IMR-90 (cell line): ENCODE data around the gene CEBPA. TPM values are rescaled to one million over a fixed set of nuclear protein-coding genes. Genes with fewer than 3 reads are reported as not detected.

Experiments
- CHD1 ChIP-seq: IDR thresholded peaks from 2 replicates; pipeline ENCODE4 v1.6.1; 2012; ENCODE audit warnings: low read depth, low read length, improper control_type of control experiment
- MAFK ChIP-seq: IDR thresholded peaks from 2 replicates; pipeline ENCODE4 v1.6.1; 2012; ENCODE audit warnings: low read depth, low read length, improper control_type of control experiment
- RFX5 ChIP-seq: IDR thresholded peaks from 2 replicates; pipeline ENCODE4 v1.8.0; 2012; ENCODE audit warnings: low read depth, mild to moderate bottlenecking, low read length, moderate library complexity
- polyA plus RNA-seq, 3 experiments: library from polyadenylated mRNA; depleted of rRNA; stranded (reverse); fragments of >200 nt; gene quantifications; 2 replicates each; pipeline ENCODE4 v1.2.3, GENCODE V29; 2012; ENCODE audit warnings: low replicate concordance in 1 of 3
- total RNA-seq: library from RNA; depleted of rRNA; stranded (reverse); fragments of >200 nt; gene quantifications from 2 replicates; pipeline ENCODE4 v1.2.3, GENCODE V29; 2012
- TF ChIP-seq, protein P1 (sequence below): conservative IDR thresholded peaks from 2 replicates; pipeline ENCODE4 v1.5.1; 2012; ENCODE audit warnings: mild to moderate bottlenecking, low read depth, low read length, improper control_type of control experiment

CEBPA gene
- total and polyA plus RNA-seq, 2 of the 4 experiments (the other 2 are of a cell fraction), result under 0.01 to 0.09 TPM

DNA sequence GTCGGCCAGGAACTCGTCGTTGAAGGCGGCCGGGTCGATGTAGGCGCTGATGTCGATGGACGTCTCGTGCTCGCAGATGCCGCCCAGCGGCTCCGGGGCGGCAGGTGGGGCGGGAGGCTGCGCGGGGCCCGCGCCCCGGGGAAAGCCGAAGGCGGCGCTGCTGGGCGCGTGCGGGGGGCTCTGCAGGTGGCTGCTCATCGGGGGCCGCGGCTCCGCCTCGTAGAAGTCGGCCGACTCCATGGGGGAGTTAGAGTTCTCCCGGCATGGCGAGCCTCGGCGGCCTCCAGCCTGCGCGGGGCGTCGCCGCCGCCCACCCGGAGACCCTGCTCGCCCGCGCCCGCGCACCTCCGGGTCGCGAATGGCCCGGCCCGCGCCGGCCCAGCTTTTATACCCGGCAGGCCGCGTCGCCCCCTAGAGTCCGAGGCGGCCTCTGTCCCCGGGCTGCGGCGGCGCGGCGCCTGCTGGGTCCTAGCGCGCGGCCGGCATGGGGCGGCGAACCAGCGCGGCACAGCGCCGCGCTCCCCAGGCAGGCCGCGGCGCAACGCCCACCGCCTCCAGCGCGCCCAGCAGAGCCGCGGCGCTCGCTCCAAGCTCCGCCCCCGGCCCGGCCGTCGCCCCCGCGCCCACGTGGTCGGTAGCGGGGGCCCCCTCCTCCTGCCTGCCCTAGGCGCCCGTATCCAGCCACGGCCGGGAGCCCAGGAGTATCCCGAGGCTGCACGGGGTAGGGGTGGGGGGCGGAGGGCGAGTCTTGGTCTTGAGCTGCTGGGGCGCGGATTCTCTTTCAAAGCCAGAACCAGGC is at the start of gene CEBPA (continued):
- TF ChIP-seq, protein P1, sequence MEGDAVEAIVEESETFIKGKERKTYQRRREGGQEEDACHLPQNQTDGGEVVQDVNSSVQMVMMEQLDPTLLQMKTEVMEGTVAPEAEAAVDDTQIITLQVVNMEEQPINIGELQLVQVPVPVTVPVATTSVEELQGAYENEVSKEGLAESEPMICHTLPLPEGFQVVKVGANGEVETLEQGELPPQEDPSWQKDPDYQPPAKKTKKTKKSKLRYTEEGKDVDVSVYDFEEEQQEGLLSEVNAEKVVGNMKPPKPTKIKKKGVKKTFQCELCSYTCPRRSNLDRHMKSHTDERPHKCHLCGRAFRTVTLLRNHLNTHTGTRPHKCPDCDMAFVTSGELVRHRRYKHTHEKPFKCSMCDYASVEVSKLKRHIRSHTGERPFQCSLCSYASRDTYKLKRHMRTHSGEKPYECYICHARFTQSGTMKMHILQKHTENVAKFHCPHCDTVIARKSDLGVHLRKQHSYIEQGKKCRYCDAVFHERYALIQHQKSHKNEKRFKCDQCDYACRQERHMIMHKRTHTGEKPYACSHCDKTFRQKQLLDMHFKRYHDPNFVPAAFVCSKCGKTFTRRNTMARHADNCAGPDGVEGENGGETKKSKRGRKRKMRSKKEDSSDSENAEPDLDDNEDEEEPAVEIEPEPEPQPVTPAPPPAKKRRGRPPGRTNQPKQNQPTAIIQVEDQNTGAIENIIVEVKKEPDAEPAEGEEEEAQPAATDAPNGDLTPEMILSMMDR, result peak; percentile 66
- TF ChIP-seq RFX5, result no peak
- TF ChIP-seq CHD1, result no peak
- no peak for TF ChIP-seq MAFK
